ENCODE data around the gene TUFM.
"Not testable (repeated sequence)": the region's sequence is repeated elsewhere in the genome, so short reads cannot be mapped to it uniquely, and the experiment has no call there.

DNA sequence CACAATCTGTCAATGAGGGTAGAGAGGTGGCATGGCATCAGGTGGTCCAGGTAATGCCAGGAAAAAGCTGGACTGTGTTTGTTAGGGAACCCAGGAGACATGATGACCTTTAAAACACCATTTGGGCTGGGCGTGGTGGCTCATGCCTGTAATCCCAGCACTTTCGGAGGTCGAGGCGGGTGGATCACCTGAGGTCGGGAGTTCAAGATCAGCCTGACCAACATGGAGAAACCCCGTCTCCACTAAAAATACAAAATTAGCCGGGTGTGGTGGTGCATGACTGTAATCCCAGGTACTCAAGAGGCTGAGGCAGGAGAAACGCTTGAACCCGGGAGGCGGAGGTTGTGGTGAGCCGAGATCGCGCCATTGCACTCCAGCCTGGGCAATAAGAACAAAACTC is 25.6 kb downstream of the TUFM start:
- TF ChIP-seq EZH2, EZH2phosphoT487 (IDR thresholded peaks at IDR 0.05): not testable (repeated sequence)
- TF ChIP-seq, protein P1, sequence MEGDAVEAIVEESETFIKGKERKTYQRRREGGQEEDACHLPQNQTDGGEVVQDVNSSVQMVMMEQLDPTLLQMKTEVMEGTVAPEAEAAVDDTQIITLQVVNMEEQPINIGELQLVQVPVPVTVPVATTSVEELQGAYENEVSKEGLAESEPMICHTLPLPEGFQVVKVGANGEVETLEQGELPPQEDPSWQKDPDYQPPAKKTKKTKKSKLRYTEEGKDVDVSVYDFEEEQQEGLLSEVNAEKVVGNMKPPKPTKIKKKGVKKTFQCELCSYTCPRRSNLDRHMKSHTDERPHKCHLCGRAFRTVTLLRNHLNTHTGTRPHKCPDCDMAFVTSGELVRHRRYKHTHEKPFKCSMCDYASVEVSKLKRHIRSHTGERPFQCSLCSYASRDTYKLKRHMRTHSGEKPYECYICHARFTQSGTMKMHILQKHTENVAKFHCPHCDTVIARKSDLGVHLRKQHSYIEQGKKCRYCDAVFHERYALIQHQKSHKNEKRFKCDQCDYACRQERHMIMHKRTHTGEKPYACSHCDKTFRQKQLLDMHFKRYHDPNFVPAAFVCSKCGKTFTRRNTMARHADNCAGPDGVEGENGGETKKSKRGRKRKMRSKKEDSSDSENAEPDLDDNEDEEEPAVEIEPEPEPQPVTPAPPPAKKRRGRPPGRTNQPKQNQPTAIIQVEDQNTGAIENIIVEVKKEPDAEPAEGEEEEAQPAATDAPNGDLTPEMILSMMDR (IDR thresholded peaks at IDR 0.05) = not testable (repeated sequence)
